GM18951 (cell line): ENCODE measurements around the gene GABRB1.

Source experiments
- POLR2A ChIP-seq: IDR thresholded peaks from 4 replicates; pipeline ENCODE4 v1.6.1; 2011; ENCODE audit warnings: mild to moderate bottlenecking; ENCODE audit not compliant: insufficient read length, insufficient read depth; ENCODE audit errors: extremely low read depth
- in situ Hi-C: fragments of 300-500 bp; cut with MboI; formaldehyde crosslinking; loops from one replicate; pipeline ENCODE4 v1.12.0; 2022; ENCODE audit warnings: low sequenced_read_pairs, mixed read lengths, inconsistent platforms; ENCODE audit not compliant: unreplicated experiment

GABRB1 gene

GRCh38 chr4:47031011-47031678 is at the start of gene GABRB1:
GABRB1 (plus strand) TSS chr4:47031567.
- in situ Hi-C loops: loop anchor here (25.0 kb wide), 1 partner anchor 94 kb away; no protein-coding TSS in a partner anchor
- no peak for TF ChIP-seq POLR2A

GRCh38 chr4:46984781-46985180 is 46.6 kb upstream of the GABRB1 start:
- in situ Hi-C loops: no loop called here
- no peak for TF ChIP-seq POLR2A

GRCh38 chr4:46986922-46987638 is 44.3 kb upstream of the GABRB1 start:
- in situ Hi-C loops: no loop called here
- no peak for TF ChIP-seq POLR2A

- in situ Hi-C loops: no loop called here
- no peak for TF ChIP-seq POLR2A
Measured at GRCh38 chr4:46992338-46992737, 39.0 kb upstream of the GABRB1 start.

- no peak for TF ChIP-seq POLR2A
- in situ Hi-C loops: no loop called here
Measured at GRCh38 chr4:46993075-46994006, 38.0 kb upstream of the GABRB1 start, which contains the start of gene GABRA4. GABRA4 (minus strand) TSS chr4:46993581; CDS start chr4:46993424, 157 bp downstream.

- in situ Hi-C loops: no loop called here
- TF ChIP-seq POLR2A: no peak
Measured at GRCh38 chr4:46994007-46994405, 37.4 kb upstream of the GABRB1 start.

- TF ChIP-seq POLR2A: no peak
- in situ Hi-C loops: no loop called here
Measured at GRCh38 chr4:46999566-46999965, 31.8 kb upstream of the GABRB1 start.

GRCh38 chr4:47000406-47000805 is 31.0 kb upstream of the GABRB1 start:
- in situ Hi-C loops: no loop called here
- TF ChIP-seq POLR2A: no peak

- no peak for TF ChIP-seq POLR2A
- in situ Hi-C loops: no loop called here
Measured at GRCh38 chr4:47002580-47002979, 28.8 kb upstream of the GABRB1 start.

- no peak for TF ChIP-seq POLR2A
- in situ Hi-C loops: no loop called here
Measured at GRCh38 chr4:47010347-47010911, 20.9 kb upstream of the GABRB1 start.

GRCh38 chr4:47010912-47011446 is 20.4 kb upstream of the GABRB1 start:
- in situ Hi-C loops: no loop called here

GRCh38 chr4:47012676-47013075 is 18.7 kb upstream of the GABRB1 start:
- in situ Hi-C loops: no loop called here

More at GRCh38 chr4:47010912-47011446, 20.4 kb upstream of the GABRB1 start:
- TF ChIP-seq POLR2A: no peak

More at GRCh38 chr4:47012676-47013075, 18.7 kb upstream of the GABRB1 start:
- TF ChIP-seq POLR2A: no peak
